ENCODE results near the gene TRAPPC14. TPM values are rescaled to one million over a fixed set of nuclear protein-coding genes. Genes with fewer than 3 reads are reported as not detected.

Gene TRAPPC14
- total and polyA plus RNA-seq, 9 of the 15 experiments (the other 6 are each of a cell fraction or from before 2014, with no cell fraction given): 0.42 to 45.9 (median 18.2) TPM

DNA sequence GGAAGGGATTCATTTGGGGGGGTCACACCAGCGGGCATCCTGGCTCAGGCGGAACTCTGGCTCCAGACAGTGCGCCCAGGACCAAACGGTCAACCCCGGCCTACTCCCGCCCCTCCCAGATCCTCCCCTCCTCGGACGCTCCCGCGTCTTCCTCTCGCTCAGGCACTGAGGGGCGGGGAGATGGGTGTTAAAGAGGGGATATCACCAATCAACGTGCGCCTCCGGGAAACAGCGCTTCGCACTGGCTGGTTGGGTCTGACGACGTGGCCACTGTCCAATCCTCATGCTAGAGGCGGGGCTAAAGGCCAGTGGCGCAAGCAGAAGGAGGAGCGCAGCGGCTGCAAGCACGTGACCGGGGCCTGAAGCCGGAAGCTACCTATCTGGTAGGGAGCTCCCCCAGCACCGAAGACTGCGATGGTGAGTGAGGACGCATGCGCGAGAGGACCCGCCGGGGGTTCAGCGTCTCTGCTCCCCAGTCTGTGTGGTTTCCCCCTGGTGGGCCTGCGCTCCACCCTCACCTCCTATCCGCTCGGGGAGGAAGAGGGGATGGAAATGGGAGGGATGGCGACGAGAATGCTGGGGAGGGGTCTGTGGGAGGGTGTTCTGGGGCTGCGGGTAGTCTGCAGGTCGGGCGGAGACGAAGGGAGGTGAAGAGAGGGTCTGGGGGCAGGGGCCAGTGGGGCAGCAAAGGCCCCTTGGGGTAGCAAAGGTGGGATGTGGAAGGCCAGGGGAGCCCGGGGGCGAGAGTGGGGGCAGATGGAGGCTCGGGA lies 9.8 kb downstream of the TRAPPC14 start, which contains the start of gene LAMTOR4 (continued):
- TF ChIP-seq, protein P1, sequence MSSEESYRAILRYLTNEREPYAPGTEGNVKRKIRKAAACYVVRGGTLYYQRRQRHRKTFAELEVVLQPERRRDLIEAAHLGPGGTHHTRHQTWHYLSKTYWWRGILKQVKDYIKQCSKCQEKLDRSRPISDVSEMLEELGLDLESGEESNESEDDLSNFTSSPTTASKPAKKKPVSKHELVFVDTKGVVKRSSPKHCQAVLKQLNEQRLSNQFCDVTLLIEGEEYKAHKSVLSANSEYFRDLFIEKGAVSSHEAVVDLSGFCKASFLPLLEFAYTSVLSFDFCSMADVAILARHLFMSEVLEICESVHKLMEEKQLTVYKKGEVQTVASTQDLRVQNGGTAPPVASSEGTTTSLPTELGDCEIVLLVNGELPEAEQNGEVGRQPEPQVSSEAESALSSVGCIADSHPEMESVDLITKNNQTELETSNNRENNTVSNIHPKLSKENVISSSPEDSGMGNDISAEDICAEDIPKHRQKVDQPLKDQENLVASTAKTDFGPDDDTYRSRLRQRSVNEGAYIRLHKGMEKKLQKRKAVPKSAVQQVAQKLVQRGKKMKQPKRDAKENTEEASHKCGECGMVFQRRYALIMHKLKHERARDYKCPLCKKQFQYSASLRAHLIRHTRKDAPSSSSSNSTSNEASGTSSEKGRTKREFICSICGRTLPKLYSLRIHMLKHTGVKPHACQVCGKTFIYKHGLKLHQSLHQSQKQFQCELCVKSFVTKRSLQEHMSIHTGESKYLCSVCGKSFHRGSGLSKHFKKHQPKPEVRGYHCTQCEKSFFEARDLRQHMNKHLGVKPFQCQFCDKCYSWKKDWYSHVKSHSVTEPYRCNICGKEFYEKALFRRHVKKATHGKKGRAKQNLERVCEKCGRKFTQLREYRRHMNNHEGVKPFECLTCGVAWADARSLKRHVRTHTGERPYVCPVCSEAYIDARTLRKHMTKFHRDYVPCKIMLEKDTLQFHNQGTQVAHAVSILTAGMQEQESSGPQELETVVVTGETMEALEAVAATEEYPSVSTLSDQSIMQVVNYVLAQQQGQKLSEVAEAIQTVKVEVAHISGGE (CRISPR knock-in tag; IDR thresholded peaks at IDR 0.05): peak in 1 of 3 experiments; percentile 72; a peak in 2 of 6 replicates
- TF ChIP-seq NRF1 (conservative IDR thresholded peaks at IDR 0.05 in 1 of 2, IDR thresholded peaks at IDR 0.05 in 1 of 2) (peak; percentile 95 to 96), NCOA4 (IDR thresholded peaks at IDR 0.05; ENCODE audit: partially characterized antibody) (no peak), ZBTB17 (CRISPR knock-in tag; IDR thresholded peaks at IDR 0.05) (0 out of 2 replicates have a peak, but pooled peaks have one; percentile 22), STAT5A (IDR thresholded peaks at IDR 0.05; ENCODE audit: borderline replicate concordance, low read length) (no peak), NFE2L1 (tag; IDR thresholded peaks at IDR 0.05; ENCODE audit: borderline replicate concordance, low read depth) (no peak), RBM25 (IDR thresholded peaks at IDR 0.05; ENCODE audit: low read depth, low read length, severe bottlenecking) (peak; percentile 92), ESRRA (IDR thresholded peaks at IDR 0.05; ENCODE audit: borderline replicate concordance, low read depth) (peak; percentile 30; the same call in 1 of the 2 replicates), SRF (CRISPR knock-in tag; IDR thresholded peaks at IDR 0.05) (peak in 1 of 2 experiments; percentile 83; a peak in 1 of 4 replicates), REST (IDR thresholded peaks at IDR 0.05; ENCODE audit: borderline replicate concordance) (peak; percentile 82), REST (CRISPR knock-in tag; IDR thresholded peaks at IDR 0.05; ENCODE audit: low read depth) (no peak), CREB3L1 (IDR thresholded peaks at IDR 0.05; ENCODE audit: borderline replicate concordance, low read depth) (peak; percentile 21; the same call in 1 of the 2 replicates)
